Chondrocyte (in vitro differentiated cells): ENCODE results near the gene PROK2. TPM values are rescaled to one million over a fixed set of nuclear protein-coding genes. Genes with fewer than 3 reads are reported as not detected.

Source experiments
- DNase-seq: peaks from one replicate; pipeline ENCODE4 v3.0.0; 2021; ENCODE audit warnings: mixed read lengths, low spot score
- H3K27ac Mint-ChIP-seq: one replicate; pipeline ENCODE4 v1.8.0; 2021; ENCODE audit warnings: mild to moderate bottlenecking, moderate library complexity, mixed read lengths; ENCODE audit not compliant: unreplicated experiment
- H3K27me3 Mint-ChIP-seq: 2 replicates; pipeline ENCODE4 v1.8.0; 2021; ENCODE audit warnings: low read depth, mixed read lengths
- H3K36me3 Mint-ChIP-seq: 2 replicates; pipeline ENCODE4 v1.8.0; 2021; ENCODE audit warnings: low read depth, mixed read lengths
- H3K4me1 Mint-ChIP-seq: 2 replicates; pipeline ENCODE4 v1.8.0; 2021; ENCODE audit warnings: low read depth, mild to moderate bottlenecking, mixed read lengths
- H3K4me3 Mint-ChIP-seq: one replicate; pipeline ENCODE4 v1.8.0; 2021; ENCODE audit warnings: mild to moderate bottlenecking, moderate library complexity, mixed read lengths; ENCODE audit not compliant: unreplicated experiment
- H3K9me3 Mint-ChIP-seq: 2 replicates; pipeline ENCODE4 v1.8.0; 2021; ENCODE audit warnings: low read depth, mixed read lengths
- total RNA-seq: library from RNA; stranded (reverse); gene quantifications from 3 replicates; pipeline ENCODE4 v1.2.1, GENCODE V29; 2021
- TF ChIP-seq, protein P1 (sequence below): fragments of 200-600 bp; sonication (generic); IDR thresholded peaks from 2 replicates; pipeline ENCODE4 v1.5.0; 2021; ENCODE audit warnings: antibody characterized with exemption, mild to moderate bottlenecking, moderate library complexity

Gene PROK2
- total RNA-seq, 1 donor from 2014 or later, result not detected

DNA sequence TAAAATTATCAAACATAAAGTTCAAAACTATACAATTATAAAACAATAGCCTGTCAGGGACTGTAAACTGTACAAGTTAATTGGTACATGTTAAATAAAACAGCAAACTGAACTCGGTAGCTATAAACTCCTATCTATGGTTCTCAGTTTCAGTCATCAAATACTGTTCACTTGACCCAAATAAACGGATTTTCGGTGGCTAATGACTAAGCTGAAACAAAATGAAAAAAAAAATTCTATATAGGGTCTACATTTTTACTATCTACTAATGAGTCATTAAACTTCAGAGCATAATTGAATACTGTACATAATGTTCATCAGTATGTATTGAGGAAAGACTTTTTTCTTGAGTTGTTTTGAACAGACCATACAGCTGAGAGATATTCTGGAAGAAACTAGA lies 6.6 kb downstream of the PROK2 start:
- Mint-ChIP-seq H3K4me3 (no peak overlapping the region), H3K4me1 (no peaks in the 10 kb centered on the region), H3K27ac (no peak overlapping the region), H3K27me3 (peaks cover 58% of the 10 kb centered on the region), H3K9me3 (no peaks in the 10 kb centered on the region), H3K36me3 (no peaks in the 10 kb centered on the region)
- TF ChIP-seq, protein P1, sequence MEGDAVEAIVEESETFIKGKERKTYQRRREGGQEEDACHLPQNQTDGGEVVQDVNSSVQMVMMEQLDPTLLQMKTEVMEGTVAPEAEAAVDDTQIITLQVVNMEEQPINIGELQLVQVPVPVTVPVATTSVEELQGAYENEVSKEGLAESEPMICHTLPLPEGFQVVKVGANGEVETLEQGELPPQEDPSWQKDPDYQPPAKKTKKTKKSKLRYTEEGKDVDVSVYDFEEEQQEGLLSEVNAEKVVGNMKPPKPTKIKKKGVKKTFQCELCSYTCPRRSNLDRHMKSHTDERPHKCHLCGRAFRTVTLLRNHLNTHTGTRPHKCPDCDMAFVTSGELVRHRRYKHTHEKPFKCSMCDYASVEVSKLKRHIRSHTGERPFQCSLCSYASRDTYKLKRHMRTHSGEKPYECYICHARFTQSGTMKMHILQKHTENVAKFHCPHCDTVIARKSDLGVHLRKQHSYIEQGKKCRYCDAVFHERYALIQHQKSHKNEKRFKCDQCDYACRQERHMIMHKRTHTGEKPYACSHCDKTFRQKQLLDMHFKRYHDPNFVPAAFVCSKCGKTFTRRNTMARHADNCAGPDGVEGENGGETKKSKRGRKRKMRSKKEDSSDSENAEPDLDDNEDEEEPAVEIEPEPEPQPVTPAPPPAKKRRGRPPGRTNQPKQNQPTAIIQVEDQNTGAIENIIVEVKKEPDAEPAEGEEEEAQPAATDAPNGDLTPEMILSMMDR, result no peak
- DNase-seq, result no peak

DNA sequence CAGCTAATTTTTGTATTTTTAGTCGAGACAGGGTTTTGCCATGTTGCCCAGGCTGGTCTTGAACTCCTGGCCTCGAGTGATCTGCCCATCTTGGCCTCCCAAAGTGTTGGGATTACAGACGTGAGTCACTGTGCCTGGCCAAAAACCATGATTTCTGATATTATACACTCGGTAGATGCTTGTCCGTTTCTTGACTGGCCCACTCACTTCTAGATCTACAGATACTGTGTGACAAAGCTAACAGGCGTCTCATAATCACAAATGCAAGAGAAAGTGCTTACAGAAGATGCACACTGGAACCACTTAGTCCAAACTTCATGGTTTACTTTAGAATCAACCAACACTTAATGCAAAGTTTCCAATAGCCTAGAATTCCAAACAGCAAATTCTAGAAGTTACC lies 8.4 kb downstream of the PROK2 start:
- H3K27me3 Mint-ChIP-seq, result peaks cover 52% of the 10 kb centered on the region
- no peaks in the 10 kb centered on the region for H3K4me1 Mint-ChIP-seq
- H3K36me3 Mint-ChIP-seq, result no peaks in the 10 kb centered on the region
- H3K9me3 Mint-ChIP-seq, result no peaks in the 10 kb centered on the region
- no peak for DNase-seq
- TF ChIP-seq, protein P1, result no peak
- no peak overlapping the region for H3K4me3 Mint-ChIP-seq
- no peak overlapping the region for H3K27ac Mint-ChIP-seq

DNA sequence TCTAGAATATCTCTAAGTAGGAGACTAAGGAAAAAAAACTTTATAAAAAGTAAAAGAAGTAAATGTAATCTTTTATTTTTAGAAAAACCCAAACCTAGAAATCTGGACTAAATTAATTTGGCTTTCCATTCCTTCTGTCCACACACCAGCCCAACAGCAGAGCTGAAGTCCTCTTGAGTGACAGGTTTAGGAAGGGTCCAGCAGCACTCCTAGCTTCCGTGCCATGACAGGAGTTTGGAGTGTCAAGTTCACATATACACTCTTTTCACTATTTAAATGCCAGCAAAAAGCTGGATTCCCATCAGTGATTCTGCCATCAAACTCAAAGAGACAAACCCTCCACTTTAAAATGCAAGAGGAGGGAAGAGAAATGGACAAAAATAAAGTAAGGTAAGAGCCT lies 13.1 kb downstream of the PROK2 start:
- no peak overlapping the region for H3K4me3 Mint-ChIP-seq
- no peaks in the 10 kb centered on the region for H3K9me3 Mint-ChIP-seq
- peaks cover 46% of the 10 kb centered on the region for H3K27me3 Mint-ChIP-seq
- H3K4me1 Mint-ChIP-seq, result no peaks in the 10 kb centered on the region
- DNase-seq, result no peak
- TF ChIP-seq, protein P1, result no peak
- no peaks in the 10 kb centered on the region for H3K36me3 Mint-ChIP-seq
- H3K27ac Mint-ChIP-seq, result no peak overlapping the region

DNA sequence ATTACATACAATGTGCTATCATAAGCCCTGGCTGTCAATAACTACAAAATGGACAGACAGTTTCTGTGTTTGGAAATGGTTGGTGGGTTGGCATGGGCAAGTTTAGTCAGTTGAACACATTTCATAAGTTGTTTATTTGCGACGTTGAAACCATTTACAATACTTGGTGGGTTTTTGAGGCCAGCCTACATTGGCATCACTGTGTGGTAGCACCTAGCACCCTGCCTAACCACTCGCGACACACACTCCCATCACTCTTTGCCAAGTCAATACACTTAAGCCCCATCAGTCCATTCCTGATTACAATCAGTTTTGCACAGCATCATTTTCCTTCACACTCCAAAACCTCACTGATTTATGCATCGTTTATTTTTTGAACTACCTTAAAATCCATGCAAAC lies 13.8 kb downstream of the PROK2 start:
- no peaks in the 10 kb centered on the region for H3K9me3 Mint-ChIP-seq
- H3K4me3 Mint-ChIP-seq, result no peak overlapping the region
- no peaks in the 10 kb centered on the region for H3K4me1 Mint-ChIP-seq
- DNase-seq, result no peak
- TF ChIP-seq, protein P1, result no peak
- H3K27ac Mint-ChIP-seq, result no peak overlapping the region
- H3K27me3 Mint-ChIP-seq, result peaks cover 45% of the 10 kb centered on the region
- H3K36me3 Mint-ChIP-seq, result no peaks in the 10 kb centered on the region

DNA sequence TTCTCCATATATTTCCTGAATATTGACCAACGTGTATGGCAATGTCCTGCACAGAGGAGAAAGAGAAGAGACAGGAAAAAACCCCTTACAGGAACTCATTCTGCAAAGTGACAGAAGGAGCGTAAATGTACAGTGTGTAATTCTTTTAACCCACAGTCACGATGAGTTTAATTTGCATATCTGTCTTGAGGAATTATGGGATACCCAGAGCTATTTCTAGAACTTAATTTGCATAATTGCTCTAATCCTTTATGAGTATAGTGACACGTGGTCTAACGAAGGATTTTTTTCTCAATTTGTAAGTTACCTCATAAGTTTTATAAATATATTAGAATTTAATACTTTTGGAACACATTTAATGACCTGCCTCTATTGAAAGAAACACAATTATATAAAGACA lies 21.5 kb downstream of the PROK2 start:
- H3K9me3 Mint-ChIP-seq, result no peaks in the 10 kb centered on the region
- no peak for DNase-seq
- no peaks in the 10 kb centered on the region for H3K4me1 Mint-ChIP-seq
- TF ChIP-seq, protein P1, result no peak
- H3K27ac Mint-ChIP-seq, result no peak overlapping the region
- no peak overlapping the region for H3K4me3 Mint-ChIP-seq
- H3K36me3 Mint-ChIP-seq, result no peaks in the 10 kb centered on the region
- peaks cover 48% of the 10 kb centered on the region for H3K27me3 Mint-ChIP-seq
